Stimulated activated CD4-positive, alpha-beta T cell treated with anti-CD3 and anti-CD28 coated beads, TNF-alpha, amount 100 ng/mL, for 48 hours (primary cell): Measurements from ENCODE around the gene MAP4K4.

ENCODE experiments used
- DNase-seq, 3 donors: peaks; one replicate each; pipeline ENCODE4 v3.0.0-alpha.2; 2020; ENCODE audit warnings: low read depth in 3 of 3

The MAP4K4 gene

GRCh38 chr2:101692766-101693165, 4.7 kb upstream of the MAP4K4 start:
- DNase-seq = no peak

GRCh38 chr2:101693991-101694588, 3.4 kb upstream of the MAP4K4 start:
- DNase-seq = no peak

GRCh38 chr2:101696272-101697123, 1.0 kb upstream of the MAP4K4 start:
- DNase-seq = no peak

GRCh38 chr2:101698014-101698843, 722 bp downstream of the MAP4K4 start:
- no peak for DNase-seq

- no peak for DNase-seq
These were observed 1.6 kb downstream of the MAP4K4 start for GRCh38 chr2:101698844-101699754.

GRCh38 chr2:101699755-101700461, 2.4 kb downstream of the MAP4K4 start:
- no peak for DNase-seq

- no peak for DNase-seq
These were observed 6.5 kb downstream of the MAP4K4 start for GRCh38 chr2:101704046-101704466.

GRCh38 chr2:101704816-101705578, 7.5 kb downstream of the MAP4K4 start:
- no peak for DNase-seq

GRCh38 chr2:101706121-101706818, 8.8 kb downstream of the MAP4K4 start:
- no peak for DNase-seq

GRCh38 chr2:101706819-101707177, 9.3 kb downstream of the MAP4K4 start:
- DNase-seq = no peak

GRCh38 chr2:101710036-101710435, 12.5 kb downstream of the MAP4K4 start:
- no peak for DNase-seq

GRCh38 chr2:101710471-101711318, 13.2 kb downstream of the MAP4K4 start:
- DNase-seq = no peak

GRCh38 chr2:101714118-101714517, 16.6 kb downstream of the MAP4K4 start:
- DNase-seq = no peak

GRCh38 chr2:101717071-101717845, 19.8 kb downstream of the MAP4K4 start:
- DNase-seq = no peak

GRCh38 chr2:101718479-101718878, 21.0 kb downstream of the MAP4K4 start:
- DNase-seq = no peak

GRCh38 chr2:101718993-101719571, 21.6 kb downstream of the MAP4K4 start:
- DNase-seq = peak in 1 of 3 donors; percentile 63

- no peak for DNase-seq
These were observed 23.2 kb downstream of the MAP4K4 start for GRCh38 chr2:101720732-101721131.
